Measurements from ENCODE around the gene SNX33.
A peak's percentile ranks its signal among the peaks of the same experiment; 100 is the strongest.
"Not testable (repeated sequence)": the region's sequence is repeated elsewhere in the genome, so short reads cannot be mapped to it uniquely, and the experiment has no call there.

Gene SNX33

DNA sequence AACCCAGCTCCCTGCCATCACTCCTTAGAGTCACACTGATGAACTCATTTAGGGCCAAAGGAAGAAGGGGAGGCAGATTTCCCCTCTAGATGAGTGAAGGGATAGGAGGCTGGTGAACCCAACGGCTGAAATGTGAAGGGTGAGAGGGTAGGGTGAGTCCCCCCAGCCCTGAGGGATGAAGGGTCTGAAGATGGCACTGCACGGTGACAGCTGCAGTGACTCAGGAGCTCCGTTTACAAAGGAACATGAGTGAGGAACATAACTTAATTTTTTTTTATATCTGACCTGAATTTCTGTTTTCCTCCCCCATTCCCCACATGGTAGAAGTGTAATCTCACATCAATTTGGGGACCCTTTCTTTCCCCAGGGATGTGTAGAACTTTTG lies 14.0 kb downstream of the SNX33 start:
- no peak for DNase-seq (ENCODE audit: low spot score)

DNA sequence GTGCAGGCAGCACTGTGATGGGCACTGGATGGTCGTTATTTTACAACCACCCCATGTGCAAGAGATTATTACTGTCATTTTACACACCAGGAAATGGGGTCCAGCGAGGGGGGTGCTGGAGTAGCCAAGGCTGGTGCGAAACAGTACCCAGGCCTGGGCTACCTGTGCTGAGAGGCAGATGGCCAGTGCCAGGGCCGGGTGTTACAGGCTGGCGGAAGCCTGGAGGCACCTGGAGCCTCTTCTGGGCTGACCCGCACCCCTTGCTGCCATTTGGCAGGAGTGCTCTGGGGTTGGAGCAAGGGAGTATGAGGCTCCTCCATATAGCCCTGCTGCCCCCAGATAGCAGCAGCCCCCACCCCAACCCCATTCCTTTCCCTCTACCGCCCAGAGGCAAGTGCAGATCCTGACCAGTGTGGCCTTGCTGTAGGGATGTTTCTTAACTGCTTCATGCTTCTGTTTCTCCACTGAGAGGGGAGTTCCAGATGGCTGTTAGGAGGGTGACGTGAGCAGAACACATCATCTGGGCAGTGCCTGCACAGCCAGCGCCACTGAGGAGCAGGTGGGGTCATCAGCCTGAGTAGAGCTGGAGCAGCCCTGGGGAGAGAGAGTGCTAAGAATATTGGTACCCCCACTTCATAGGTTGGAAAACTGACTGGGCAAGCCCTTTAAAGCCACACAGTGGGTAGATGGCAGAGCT lies 15.3 kb downstream of the SNX33 start:
- no peak for DNase-seq (ENCODE audit: low spot score)

- DNase-seq (ENCODE audit: low spot score) = no peak
Observed at GRCh38 chr15:75663931-75664421, 16.3 kb downstream of the SNX33 start.

DNA sequence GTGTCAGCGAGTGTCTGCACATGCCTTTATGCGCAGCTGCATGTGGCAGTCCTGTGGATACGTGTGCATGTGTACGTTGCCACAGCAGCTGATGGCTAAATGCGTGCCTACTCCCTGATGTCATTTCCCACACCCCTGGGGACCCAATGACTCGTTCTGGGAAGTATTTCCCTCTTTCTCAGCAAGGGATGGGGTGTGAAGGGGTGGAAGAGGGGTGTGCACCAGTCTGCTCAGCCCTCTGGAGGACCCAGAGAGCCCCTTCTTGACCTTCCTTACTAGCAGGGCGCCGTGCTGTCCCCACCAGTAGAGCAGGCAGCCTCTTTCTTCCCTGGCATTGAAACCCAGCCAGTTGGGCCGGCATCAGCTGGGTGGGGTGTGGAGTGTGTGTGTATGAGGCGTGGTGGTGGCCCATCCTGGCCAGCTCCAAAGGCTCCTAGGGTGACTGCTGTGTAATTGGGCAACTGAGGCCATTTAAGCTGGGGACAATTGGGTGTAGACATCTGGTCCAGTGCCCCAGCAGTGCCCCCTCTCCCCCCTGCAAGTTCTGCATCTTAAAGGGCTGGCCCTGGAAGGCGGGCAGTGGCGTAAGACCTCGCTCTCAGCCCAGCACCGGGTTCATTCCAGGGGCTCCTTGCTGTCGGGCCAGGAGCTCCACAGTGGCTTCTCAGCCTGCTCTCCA lies 19.2 kb downstream of the SNX33 start:
- DNase-seq (ENCODE audit: low spot score) = peak; percentile 91

GRCh38 chr15:75669191-75669878 lies 21.6 kb downstream of the SNX33 start:
- DNase-seq (ENCODE audit: low spot score) = no peak

- no peak for DNase-seq (ENCODE audit: low spot score)
Observed at GRCh38 chr15:75669879-75670212, 22.1 kb downstream of the SNX33 start.

GRCh38 chr15:75671730-75672602 lies 24.3 kb downstream of the SNX33 start:
- no peak for DNase-seq (ENCODE audit: low spot score)

DNA sequence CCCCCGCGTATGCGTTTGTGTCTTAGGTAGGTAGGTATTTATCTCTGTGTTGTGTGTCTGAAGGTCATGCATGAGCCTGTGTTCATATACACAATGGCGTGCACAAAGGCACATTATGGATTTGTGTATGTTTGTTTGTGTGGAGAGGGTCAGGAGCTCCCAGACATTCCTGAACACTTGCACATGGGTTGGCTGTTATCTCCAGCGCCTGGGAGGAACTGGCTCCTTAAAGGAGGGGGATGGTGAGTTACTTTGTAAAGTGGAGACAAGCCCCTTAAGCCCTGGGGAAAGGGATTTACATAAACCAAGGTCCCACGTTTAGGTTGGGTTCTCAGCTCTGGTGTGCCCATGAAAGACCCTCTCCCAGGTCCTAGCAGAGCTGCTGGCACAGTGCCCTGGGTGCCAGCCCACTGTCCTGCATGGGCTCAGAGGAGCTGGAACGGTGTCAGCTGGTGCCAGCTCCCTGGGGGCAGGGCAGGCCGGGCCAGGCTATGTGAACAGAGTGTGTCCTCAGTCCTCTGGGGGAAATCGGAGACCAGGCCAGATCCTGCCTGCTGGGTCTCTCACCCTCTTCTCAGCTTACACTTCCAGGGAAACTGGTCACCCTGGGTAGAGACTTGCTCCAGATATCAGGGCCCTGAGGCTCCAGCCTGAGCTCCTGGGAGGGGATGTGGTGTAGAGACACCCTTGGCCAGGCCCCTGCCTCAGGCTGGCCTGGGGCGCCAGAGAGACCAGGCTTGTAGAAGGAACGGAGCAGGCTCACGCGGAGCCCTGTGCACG lies 25.1 kb downstream of the SNX33 start:
- DNase-seq (ENCODE audit: low spot score) = no peak

DNA sequence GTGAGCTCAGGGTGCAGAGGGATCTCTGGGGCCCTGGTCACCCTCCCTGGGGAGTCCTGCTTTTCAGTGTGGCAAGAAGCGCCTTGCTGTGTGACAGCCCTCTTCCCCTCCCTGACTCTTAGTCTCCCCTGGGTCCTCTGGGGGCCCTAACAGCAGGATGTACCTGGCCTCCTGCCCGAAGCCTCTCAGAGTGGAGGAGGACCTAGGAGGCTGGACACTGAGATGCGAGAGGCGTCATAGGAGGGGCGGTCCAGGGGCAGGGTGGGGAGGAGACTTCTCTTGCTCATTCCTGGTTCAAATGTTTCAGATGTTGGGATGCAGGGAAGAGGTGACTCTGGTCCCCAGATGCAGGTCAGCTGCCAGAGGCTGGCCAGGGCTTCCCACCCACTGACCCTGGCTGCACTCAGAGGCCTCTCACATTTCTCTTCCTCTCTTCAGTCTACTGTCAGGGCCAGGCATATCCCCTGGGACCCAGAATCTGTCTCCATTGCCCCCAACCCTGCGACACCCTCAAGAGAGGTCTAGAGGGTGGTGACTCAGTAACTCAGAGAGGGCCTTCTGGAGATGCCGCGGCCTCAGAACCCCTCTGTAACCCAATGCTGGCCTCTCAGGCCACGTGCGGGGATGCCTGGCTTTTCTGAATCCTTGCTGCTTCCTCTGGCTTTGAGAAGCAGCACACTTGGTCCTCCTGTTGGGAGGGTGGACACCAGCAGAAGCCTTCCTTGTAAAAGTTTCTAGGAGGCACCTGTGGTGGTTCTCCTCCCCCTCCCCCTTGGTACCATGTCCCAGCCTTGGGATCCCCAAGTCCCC lies 25.9 kb downstream of the SNX33 start:
- DNase-seq (ENCODE audit: low spot score) = no peak

GRCh38 chr15:75674366-75674765 lies 26.7 kb downstream of the SNX33 start:
- DNase-seq (ENCODE audit: low spot score) = no peak

GRCh38 chr15:75675579-75676404 lies 28.1 kb downstream of the SNX33 start:
- no peak for DNase-seq (ENCODE audit: low spot score)

- DNase-seq (ENCODE audit: low spot score) = no peak
Observed at GRCh38 chr15:75676688-75677464, 29.2 kb downstream of the SNX33 start.

GRCh38 chr15:75677465-75678323 lies 30.0 kb downstream of the SNX33 start:
- DNase-seq (ENCODE audit: low spot score) = no peak

GRCh38 chr15:75678324-75678690 lies 30.6 kb downstream of the SNX33 start:
- not testable (repeated sequence) for DNase-seq (ENCODE audit: low spot score)

GRCh38 chr15:75680007-75680789 lies 32.5 kb downstream of the SNX33 start:
- DNase-seq (ENCODE audit: low spot score) = no peak

GRCh38 chr15:75682181-75683135 lies 34.7 kb downstream of the SNX33 start:
- no peak for DNase-seq (ENCODE audit: low spot score)
